ENCODE measurements around the gene C11orf21.

Gene C11orf21

GRCh38 chr11:2259466-2259830, 42.3 kb downstream of the C11orf21 start:
- no peak for DNase-seq (ENCODE audit: low read depth)

GRCh38 chr11:2258501-2259465, 42.9 kb downstream of the C11orf21 start:
- DNase-seq (ENCODE audit: low read depth) = no peak

- no peak for DNase-seq (ENCODE audit: low read depth)
Observed at GRCh38 chr11:2256951-2257700, 44.6 kb downstream of the C11orf21 start.

- DNase-seq (ENCODE audit: low read depth) = no peak
Observed at GRCh38 chr11:2256293-2256913, 45.3 kb downstream of the C11orf21 start.

GRCh38 chr11:2252018-2252417, 49.7 kb downstream of the C11orf21 start:
- DNase-seq (ENCODE audit: low read depth) = no peak

- no peak for DNase-seq (ENCODE audit: low read depth)
Observed at GRCh38 chr11:2251138-2251537, 50.6 kb downstream of the C11orf21 start.

GRCh38 chr11:2250485-2250884, 51.2 kb downstream of the C11orf21 start:
- no peak for DNase-seq (ENCODE audit: low read depth)

GRCh38 chr11:2250041-2250440, 51.7 kb downstream of the C11orf21 start:
- no peak for DNase-seq (ENCODE audit: low read depth)

- no peak for DNase-seq (ENCODE audit: low read depth)
Observed at GRCh38 chr11:2249189-2249916, 52.4 kb downstream of the C11orf21 start.

GRCh38 chr11:2248762-2249161, 53.0 kb downstream of the C11orf21 start:
- DNase-seq (ENCODE audit: low read depth) = no peak

- no peak for DNase-seq (ENCODE audit: low read depth)
Observed at GRCh38 chr11:2248242-2248641, 53.5 kb downstream of the C11orf21 start.

- DNase-seq (ENCODE audit: low read depth) = no peak
Observed at GRCh38 chr11:2247496-2247895, 54.2 kb downstream of the C11orf21 start.
